Mesothelial cell of epicardium (in vitro differentiated cells): ENCODE measurements around the gene LRP1-AS. TPM values are rescaled to one million over a fixed set of nuclear protein-coding genes. Genes with fewer than 3 reads are reported as not detected.

Source experiments
- DNase-seq, 2 experiments: peaks; one replicate each; pipeline ENCODE4 v3.0.0; 2021; ENCODE audit warnings: low spot score in 2 of 2; ENCODE audit not compliant: unreplicated experiment in 2 of 2
- H3K27ac Mint-ChIP-seq: 2 replicates; pipeline ENCODE4 v1.8.0; 2021; ENCODE audit warnings: mixed read lengths
- H3K27me3 Mint-ChIP-seq: 2 replicates; pipeline ENCODE4 v1.8.0; 2021; ENCODE audit warnings: low read depth, mixed read lengths
- H3K36me3 Mint-ChIP-seq: 2 replicates; pipeline ENCODE4 v1.8.0; 2021; ENCODE audit warnings: mixed read lengths
- H3K4me1 Mint-ChIP-seq: 2 replicates; pipeline ENCODE4 v1.8.0; 2021; ENCODE audit warnings: mixed read lengths
- H3K4me3 Mint-ChIP-seq: 2 replicates; pipeline ENCODE4 v1.8.0; 2021; ENCODE audit warnings: mild to moderate bottlenecking, moderate library complexity, mixed read lengths
- H3K9me3 Mint-ChIP-seq: 2 replicates; pipeline ENCODE4 v1.8.0; 2021; ENCODE audit warnings: mixed read lengths
- total RNA-seq: library from RNA; stranded (reverse); gene quantifications from 3 replicates; pipeline ENCODE4 v1.2.1, GENCODE V29; 2021
- TF ChIP-seq, protein P1 (sequence below): fragments of 200-600 bp; sonication (generic); IDR thresholded peaks from one replicate; pipeline ENCODE4 v1.5.0; 2021; ENCODE audit warnings: antibody characterized with exemption; ENCODE audit not compliant: unreplicated experiment

LRP1-AS gene
- total RNA-seq, 1 donor from 2014 or later: not detected

DNA sequence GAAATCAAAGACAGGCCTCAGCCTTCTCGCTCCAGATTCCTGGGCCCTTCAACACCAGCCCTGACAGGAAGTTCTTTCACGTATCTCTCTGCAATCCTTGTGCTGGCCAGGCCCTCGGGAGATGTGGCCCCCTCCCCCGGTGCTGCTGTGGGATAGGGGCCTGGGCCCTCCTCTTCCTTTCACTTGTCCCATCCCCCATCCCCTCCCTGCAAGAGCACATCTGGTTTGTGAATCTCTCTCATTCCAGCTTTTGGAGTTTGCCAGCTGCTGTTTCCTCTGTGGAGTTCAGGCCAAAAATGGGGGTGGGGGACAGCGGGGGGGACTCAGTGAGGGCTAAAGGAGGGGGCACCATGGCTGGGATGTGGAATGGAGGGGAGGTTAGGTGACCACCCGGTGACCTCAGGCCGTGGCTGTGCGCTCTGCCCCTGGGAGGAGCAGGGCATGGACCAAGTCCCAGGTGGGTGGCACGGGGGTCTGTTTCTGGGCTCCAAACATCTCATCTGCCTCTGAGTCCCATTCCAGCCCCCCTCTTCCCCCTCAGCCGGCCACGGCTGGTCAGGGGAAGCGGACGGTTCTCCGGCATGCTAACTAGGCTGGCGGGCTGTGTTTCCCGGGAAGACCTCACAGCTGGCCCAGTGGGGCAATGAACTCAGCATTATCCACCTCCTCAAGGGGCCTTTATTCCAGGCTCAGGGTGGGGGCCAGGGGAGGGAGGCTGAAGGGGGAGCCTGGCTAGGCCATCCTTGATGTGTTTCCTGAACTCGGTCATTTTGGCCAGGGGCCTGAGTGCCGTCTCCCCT, 11.7 kb downstream of the LRP1-AS start:
- no peak for DNase-seq
- H3K36me3 Mint-ChIP-seq: peaks cover 10% of the 10 kb centered on the region
- H3K9me3 Mint-ChIP-seq: no peaks in the 10 kb centered on the region
- H3K4me3 Mint-ChIP-seq: peak overlapping the region; percentile 51
- no peaks in the 10 kb centered on the region for H3K27me3 Mint-ChIP-seq
- TF ChIP-seq, protein P1, sequence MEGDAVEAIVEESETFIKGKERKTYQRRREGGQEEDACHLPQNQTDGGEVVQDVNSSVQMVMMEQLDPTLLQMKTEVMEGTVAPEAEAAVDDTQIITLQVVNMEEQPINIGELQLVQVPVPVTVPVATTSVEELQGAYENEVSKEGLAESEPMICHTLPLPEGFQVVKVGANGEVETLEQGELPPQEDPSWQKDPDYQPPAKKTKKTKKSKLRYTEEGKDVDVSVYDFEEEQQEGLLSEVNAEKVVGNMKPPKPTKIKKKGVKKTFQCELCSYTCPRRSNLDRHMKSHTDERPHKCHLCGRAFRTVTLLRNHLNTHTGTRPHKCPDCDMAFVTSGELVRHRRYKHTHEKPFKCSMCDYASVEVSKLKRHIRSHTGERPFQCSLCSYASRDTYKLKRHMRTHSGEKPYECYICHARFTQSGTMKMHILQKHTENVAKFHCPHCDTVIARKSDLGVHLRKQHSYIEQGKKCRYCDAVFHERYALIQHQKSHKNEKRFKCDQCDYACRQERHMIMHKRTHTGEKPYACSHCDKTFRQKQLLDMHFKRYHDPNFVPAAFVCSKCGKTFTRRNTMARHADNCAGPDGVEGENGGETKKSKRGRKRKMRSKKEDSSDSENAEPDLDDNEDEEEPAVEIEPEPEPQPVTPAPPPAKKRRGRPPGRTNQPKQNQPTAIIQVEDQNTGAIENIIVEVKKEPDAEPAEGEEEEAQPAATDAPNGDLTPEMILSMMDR: no peak
- H3K4me1 Mint-ChIP-seq: peaks cover 52% of the 10 kb centered on the region
- H3K27ac Mint-ChIP-seq: peak overlapping the region; percentile 86

DNA sequence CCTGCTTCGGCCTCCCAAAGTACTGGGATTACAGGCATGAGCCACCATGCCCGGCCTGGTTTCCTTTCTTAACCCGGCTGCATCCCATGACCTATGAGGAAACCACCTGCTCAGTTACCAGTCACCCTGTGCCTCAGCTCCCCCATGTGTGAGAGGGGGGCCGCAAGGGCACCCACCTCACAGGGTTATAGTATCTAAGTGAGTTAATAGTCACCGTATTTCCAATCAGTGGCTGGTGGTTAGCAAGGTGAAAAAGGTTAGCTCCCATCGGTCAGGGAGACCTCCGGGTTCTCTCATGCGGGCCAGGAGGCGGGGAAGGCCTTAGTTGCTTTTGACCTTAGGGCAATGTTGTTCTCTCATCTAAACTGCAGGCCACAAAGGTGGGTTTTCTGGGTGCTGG, 12.5 kb downstream of the LRP1-AS start:
- no peaks in the 10 kb centered on the region for H3K9me3 Mint-ChIP-seq
- H3K4me1 Mint-ChIP-seq: peaks cover 59% of the 10 kb centered on the region
- TF ChIP-seq, protein P1: no peak
- peak overlapping the region; percentile 86 for H3K27ac Mint-ChIP-seq
- H3K4me3 Mint-ChIP-seq: peak overlapping the region; percentile 25
- no peaks in the 10 kb centered on the region for H3K27me3 Mint-ChIP-seq
- DNase-seq: no peak
- H3K36me3 Mint-ChIP-seq: peaks cover 10% of the 10 kb centered on the region

DNA sequence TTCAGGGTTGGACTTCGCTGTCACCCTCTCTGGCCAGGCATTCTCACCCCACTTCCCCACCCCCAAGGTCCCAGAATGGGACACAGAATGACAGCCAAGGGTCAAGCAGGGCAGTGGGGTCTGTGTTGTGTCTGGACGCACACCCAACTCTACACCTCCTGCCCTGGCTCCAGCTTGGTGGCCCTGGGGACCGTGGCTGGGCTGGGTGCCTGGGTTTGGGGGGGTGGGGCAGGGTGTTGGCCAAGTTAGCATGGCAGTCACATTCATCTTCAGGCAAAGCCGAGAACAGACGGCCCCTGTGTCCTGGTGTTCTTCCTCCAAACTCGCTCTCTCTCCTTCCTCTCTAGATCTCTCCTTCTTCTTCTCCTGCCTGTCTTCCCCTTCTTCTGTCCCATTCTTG, 13.5 kb downstream of the LRP1-AS start:
- H3K4me1 Mint-ChIP-seq: peaks cover 64% of the 10 kb centered on the region
- H3K27me3 Mint-ChIP-seq: no peaks in the 10 kb centered on the region
- peak overlapping the region; percentile 86 for H3K27ac Mint-ChIP-seq
- DNase-seq: no peak
- no peaks in the 10 kb centered on the region for H3K9me3 Mint-ChIP-seq
- TF ChIP-seq, protein P1: no peak
- peaks cover 5% of the 10 kb centered on the region for H3K36me3 Mint-ChIP-seq
- H3K4me3 Mint-ChIP-seq: peak overlapping the region; percentile 45

DNA sequence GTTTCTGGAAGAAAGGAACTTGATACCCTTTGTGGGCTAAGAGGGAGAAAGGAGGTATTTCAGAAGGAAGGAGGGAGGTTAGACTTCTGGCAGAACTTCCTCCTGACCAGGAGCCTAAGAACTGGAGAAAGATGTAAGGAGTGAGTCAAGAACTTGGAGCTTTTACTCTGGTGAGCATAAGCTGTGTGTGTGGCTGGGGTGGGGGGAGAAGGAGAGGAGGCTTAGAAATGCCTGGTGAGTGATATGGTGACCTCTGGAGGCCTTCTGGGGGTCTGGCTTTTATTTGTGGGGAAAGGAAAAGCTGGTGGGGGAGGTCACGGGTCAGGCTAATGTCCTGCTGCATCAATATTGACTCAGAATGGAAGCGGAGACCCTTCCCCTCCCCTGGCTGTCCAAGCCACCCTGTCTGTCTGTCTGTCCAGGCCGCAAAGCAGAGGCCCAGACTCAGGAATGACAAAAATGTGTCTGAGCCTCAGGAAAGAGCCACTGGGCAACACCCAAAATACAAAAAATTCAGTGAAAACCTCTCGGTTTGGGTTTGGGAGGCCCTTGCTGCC, 14.3 kb downstream of the LRP1-AS start:
- Mint-ChIP-seq H3K27ac (peak overlapping the region; percentile 86), H3K36me3 (no peaks in the 10 kb centered on the region), H3K27me3 (no peaks in the 10 kb centered on the region), H3K4me1 (peaks cover 64% of the 10 kb centered on the region), H3K9me3 (no peaks in the 10 kb centered on the region), H3K4me3 (peak overlapping the region; percentile 13)
- DNase-seq: no peak
- TF ChIP-seq, protein P1: no peak

DNA sequence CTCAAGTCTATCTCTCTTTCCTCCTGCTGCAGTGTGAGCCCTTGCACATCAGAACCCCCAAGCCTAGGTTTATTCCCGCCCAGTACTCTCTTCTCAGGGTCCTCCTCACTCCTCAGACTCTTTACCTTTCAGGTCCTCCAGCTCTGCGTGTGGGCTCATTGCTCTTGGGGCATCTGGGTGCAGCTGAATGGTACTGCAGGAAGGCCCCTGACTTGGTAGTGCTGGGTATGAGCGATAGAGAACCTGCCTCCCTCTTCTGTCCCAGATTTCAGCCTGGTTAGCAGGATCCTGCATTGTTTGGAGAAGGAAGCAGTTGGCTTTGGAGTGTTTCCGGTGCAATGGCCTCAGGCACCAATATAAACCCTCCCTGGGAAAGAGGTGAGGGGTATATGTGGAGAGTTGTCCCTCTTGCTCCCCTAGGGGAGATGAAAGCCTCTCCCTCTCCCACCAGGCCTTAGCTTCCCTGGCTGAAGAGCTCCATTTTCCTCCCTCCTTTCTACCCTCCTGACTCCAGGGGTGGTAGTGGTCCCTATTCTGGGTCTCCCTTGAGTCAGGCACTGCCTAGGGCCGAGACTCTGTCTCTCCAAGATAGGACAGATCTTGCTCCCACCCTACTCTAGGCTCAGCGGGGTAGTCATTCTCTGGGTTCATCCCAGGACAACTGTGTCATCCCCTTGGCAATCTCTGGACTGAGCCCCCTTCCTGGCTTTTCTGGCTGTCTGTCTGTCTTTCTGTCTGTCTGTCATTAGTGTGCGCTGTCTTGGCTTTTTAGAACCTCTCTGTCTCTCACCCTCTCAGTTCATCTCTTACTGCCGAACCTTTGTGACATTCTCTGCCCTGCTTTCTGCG, 15.3 kb downstream of the LRP1-AS start:
- peaks cover 66% of the 10 kb centered on the region for H3K4me1 Mint-ChIP-seq
- no peaks in the 10 kb centered on the region for H3K27me3 Mint-ChIP-seq
- TF ChIP-seq, protein P1: no peak
- H3K9me3 Mint-ChIP-seq: no peaks in the 10 kb centered on the region
- peak overlapping the region; percentile 93 for H3K4me3 Mint-ChIP-seq
- peak overlapping the region; percentile 86 for H3K27ac Mint-ChIP-seq
- DNase-seq: no peak
- H3K36me3 Mint-ChIP-seq: no peaks in the 10 kb centered on the region
